Measurements from ENCODE around the gene RPS21. TPM values are rescaled to one million over a fixed set of nuclear protein-coding genes. Genes with fewer than 3 reads are reported as not detected.

RPS21 gene
- total and polyA plus RNA-seq, 8 donors = 239 to 7,615 (median 2,549) TPM

DNA sequence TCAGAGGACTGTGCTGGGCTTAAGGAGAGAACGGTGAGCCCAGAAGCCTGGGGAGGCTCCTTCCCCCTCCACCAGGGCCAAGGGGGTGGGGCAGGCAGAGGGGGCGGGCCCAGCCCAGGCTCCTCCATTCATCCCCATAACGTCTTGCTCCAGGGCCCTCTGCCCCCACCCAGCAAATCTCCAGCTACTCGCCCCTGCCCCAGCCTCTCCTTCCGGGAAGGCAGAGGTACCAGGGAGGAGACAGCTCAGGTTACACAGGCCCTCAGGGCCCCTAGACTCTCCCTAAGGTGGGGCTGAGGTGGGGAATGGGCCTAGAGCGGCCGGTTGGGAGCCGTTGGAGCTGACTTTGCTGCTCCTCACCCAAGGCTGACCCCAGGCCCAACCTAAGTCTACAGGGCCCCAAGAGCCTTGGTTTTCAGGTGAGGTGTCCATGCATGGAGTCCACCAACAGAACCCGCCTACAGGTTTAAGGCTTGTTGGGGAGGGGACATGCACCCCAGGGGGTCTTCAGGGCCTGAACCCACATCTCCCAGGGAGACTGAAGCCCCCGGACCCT lies 21.0 kb upstream of the RPS21 start:
- no peaks in the 10 kb centered on the region for H3K9me3 ChIP-seq
- H3K36me3 ChIP-seq = peaks cover 0 to 14% (median 4%) of the 10 kb centered on the region in 4 donors
- peaks cover 92 to 97% (median 96%) of the 10 kb centered on the region in 4 donors for H3K4me1 ChIP-seq
- H3K27me3 ChIP-seq = peaks cover 0 to 50% (median 20%) of the 10 kb centered on the region in 3 donors
- DNase-seq = peak in 1 of 2 donors; percentile 89
- H3K4me3 ChIP-seq = peak overlapping the region; percentile 67 to 90 (median 77)
- whole genome bisulfite sequencing, 5 donors = 10 to 21% (median 17%) methylated on average over 5 to 10 of the region's 10 CpGs
- intact Hi-C loops (cut with DNase I; ENCODE audit: low total_unique reads) = no loop called here
- TF ChIP-seq, protein P1, sequence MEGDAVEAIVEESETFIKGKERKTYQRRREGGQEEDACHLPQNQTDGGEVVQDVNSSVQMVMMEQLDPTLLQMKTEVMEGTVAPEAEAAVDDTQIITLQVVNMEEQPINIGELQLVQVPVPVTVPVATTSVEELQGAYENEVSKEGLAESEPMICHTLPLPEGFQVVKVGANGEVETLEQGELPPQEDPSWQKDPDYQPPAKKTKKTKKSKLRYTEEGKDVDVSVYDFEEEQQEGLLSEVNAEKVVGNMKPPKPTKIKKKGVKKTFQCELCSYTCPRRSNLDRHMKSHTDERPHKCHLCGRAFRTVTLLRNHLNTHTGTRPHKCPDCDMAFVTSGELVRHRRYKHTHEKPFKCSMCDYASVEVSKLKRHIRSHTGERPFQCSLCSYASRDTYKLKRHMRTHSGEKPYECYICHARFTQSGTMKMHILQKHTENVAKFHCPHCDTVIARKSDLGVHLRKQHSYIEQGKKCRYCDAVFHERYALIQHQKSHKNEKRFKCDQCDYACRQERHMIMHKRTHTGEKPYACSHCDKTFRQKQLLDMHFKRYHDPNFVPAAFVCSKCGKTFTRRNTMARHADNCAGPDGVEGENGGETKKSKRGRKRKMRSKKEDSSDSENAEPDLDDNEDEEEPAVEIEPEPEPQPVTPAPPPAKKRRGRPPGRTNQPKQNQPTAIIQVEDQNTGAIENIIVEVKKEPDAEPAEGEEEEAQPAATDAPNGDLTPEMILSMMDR (IDR thresholded peaks at IDR 0.05) = no peak
- TF ChIP-seq POLR2A (IDR thresholded peaks at IDR 0.05) (no peak), EP300 (IDR thresholded peaks at IDR 0.05) (no peak)
- peak overlapping the region; percentile 75 to 92 (median 89) for H3K27ac ChIP-seq

DNA sequence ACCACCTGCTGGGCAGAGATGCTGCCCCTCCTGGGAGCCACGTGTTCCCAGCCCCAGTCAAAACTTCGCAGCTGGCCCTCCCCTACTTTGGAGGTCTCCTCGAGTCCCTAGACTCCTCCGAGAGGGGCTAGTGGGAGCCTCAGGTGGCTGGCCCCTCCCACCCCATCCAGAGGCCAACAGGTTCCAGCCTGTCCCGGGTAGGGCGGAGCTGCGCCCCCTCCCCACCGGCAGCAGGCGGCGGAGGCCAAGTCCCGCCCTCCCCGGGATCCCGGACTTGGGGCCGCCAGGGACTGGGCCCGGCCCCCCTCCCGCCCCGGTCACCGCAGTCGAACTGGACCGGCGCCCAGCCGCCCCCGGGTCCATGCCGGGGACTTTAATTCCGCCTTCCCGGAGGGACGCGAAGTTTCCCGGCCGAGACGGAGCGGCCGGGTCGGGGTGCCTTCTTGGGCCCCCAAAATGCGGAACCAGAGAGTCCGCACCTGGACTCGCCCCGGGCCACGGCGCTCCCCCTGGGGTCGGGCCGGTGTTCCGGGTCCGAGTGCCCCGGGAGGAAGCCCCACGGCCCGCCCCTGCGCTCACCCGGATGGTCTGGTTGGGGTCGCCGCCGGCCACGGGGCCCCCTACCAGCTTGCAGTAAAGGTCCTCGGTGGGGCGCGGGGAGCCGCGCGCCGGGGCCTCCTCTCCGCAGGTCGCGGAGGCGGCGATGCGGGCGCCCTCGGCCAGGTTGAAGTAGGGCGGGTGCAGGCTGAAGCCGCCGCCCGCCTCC lies 20.4 kb upstream of the RPS21 start:
- Histone ChIP-seq H3K27me3 (peaks cover 0 to 54% (median 20%) of the 10 kb centered on the region in 3 donors), H3K9me3 (no peaks in the 10 kb centered on the region), H3K36me3 (peaks cover 0 to 10% (median 4%) of the 10 kb centered on the region in 4 donors), H3K27ac (peak overlapping the region; percentile 75 to 92 (median 89)), H3K4me1 (peaks cover 87 to 97% (median 96%) of the 10 kb centered on the region in 4 donors), H3K4me3 (peak overlapping the region; percentile 67 to 90 (median 77))
- WGBS, 5 donors = 0 to 10% (median 1%) methylated on average over 6 to 72 of the region's 72 CpGs
- no peak for TF ChIP-seq POLR2AphosphoS5 (IDR thresholded peaks at IDR 0.05)
- TF ChIP-seq EP300 (IDR thresholded peaks at IDR 0.05) = no peak
- TF ChIP-seq POLR2A (IDR thresholded peaks at IDR 0.05) = no peak
- TF ChIP-seq, protein P1 (IDR thresholded peaks at IDR 0.05) = no peak
- DNase-seq = peak in 1 of 2 donors; percentile 91
- intact Hi-C loops (cut with DNase I; ENCODE audit: low total_unique reads) = no loop called here

DNA sequence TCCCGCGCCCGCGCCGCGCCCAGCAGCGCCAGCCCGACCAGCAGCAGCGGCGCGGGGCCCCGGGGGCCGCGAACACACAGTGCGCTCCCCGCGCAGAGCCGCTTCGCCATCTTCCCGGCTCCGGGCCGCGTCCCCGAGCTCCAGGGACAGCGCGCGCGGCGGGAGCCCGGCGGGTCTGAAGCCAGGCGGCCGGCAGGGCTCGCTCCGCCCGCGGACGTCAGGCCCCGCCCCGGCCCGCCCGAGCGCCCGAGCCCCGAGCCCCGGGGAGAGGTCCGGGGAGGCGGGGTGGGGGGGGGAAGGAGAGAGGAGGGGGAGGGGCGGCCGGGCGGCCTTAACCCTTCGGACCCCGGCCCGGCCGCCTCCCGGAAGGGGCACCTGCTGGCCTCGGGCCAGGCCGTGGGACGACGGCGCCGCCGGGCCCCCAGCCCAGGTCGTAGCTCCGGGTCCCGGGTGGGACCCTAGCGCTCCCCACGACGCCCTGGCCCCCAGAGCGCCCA lies 19.7 kb upstream of the RPS21 start, which contains the start of gene LAMA5:
Gene LAMA5 (minus strand): TSS at position 177 of the 497 bp plus-strand sequence. CDS start 67 bp downstream, at position 110.
- TF ChIP-seq EP300 (IDR thresholded peaks at IDR 0.05) = no peak
- TF ChIP-seq POLR2A (IDR thresholded peaks at IDR 0.05) = no peak
- TF ChIP-seq POLR2AphosphoS5 (IDR thresholded peaks at IDR 0.05) = peak in 2 of 3 donors; percentile 23 to 35
- TF ChIP-seq, protein P1 (IDR thresholded peaks at IDR 0.05) = no peak
- peaks cover 0 to 54% (median 20%) of the 10 kb centered on the region in 3 donors for H3K27me3 ChIP-seq
- no peaks in the 10 kb centered on the region for H3K9me3 ChIP-seq
- peak within 1 kb of the TSS; percentile 75 to 92 (median 89) for H3K27ac ChIP-seq
- H3K4me1 ChIP-seq = peaks cover 81 to 96% (median 93%) of the 10 kb centered on the region in 4 donors
- DNase-seq = peak; percentile 72 to 88
- 0 to 10% (median 1%) methylated on average over 2 to 65 of the region's 70 CpGs for WGBS, 5 donors
- peaks cover 0 to 3% (median 1%) of the 10 kb centered on the region in 4 donors for H3K36me3 ChIP-seq
- peak within 1 kb of the TSS; percentile 67 to 90 (median 77) for H3K4me3 ChIP-seq
- intact Hi-C loops (cut with DNase I; ENCODE audit: low total_unique reads) = no loop called here

DNA sequence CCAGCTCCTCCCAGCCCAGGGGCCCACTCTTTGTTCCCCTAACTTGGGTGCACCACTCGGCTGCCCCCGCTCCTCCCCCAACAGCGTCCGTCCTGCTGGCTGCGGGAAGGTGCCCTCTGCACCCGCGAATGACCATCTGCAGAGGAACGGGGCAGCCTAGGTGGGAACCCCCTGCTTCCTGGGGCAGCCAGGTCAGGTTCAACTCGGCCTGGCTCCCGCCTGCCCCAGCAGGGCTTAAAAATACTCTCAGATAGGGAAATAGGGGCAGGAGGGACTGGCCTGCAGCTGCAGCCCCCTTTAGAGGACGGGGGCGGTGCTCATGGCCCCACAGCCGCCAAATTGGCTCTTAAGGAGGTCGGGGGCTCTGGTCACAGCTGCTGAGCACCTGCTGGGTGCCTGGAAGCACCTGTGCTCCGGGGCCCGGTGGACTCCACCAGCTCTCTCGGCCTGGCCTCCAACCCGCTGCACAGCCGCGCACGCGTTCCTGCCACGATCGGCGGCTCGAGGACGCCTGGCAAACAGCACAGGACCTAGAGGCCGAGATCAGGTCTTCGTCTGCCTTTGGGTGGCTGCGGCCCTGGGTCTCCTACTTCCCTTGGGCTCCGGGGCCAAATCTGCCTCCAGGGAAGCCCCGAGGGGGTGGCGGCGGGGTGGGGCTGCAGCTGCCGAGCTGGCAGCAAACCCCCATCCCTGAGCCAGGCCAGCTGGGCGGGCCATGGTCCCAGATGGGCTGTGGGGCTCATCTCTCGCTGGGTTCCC lies 19.1 kb upstream of the RPS21 start:
- DNase-seq = peak; percentile 60 to 77
- Histone ChIP-seq H3K27ac (peak overlapping the region; percentile 60 to 92 (median 89)), H3K4me3 (peak overlapping the region; percentile 67 to 90 (median 77)), H3K36me3 (no peaks in the 10 kb centered on the region), H3K9me3 (no peaks in the 10 kb centered on the region), H3K27me3 (peaks cover 0 to 54% (median 20%) of the 10 kb centered on the region in 3 donors), H3K4me1 (peaks cover 74 to 94% (median 87%) of the 10 kb centered on the region in 4 donors)
- TF ChIP-seq, protein P1 (IDR thresholded peaks at IDR 0.05) = no peak
- no peak for TF ChIP-seq EP300 (IDR thresholded peaks at IDR 0.05)
- WGBS, 5 donors = 1 to 8% (median 5%) methylated on average over 14 to 37 of the region's 37 CpGs
- intact Hi-C loops (cut with DNase I; ENCODE audit: low total_unique reads) = no loop called here
